Measurements from ENCODE around the gene DENND4A. TPM values are rescaled to one million over a fixed set of nuclear protein-coding genes. Genes with fewer than 3 reads are reported as not detected.

Gene DENND4A
- total and polyA plus RNA-seq, 9 of the 15 experiments (the other 6 are each of a cell fraction or from before 2014, with no cell fraction given) = 6.8 to 32.3 (median 19.9) TPM

GRCh38 chr15:65832549-65833364 lies 40.7 kb upstream of the DENND4A start (continued):
- TF ChIP-seq FOXJ2 (tag; IDR thresholded peaks at IDR 0.05) (no peak), ADNP (tag; IDR thresholded peaks at IDR 0.05) (no peak), ZC3H8 (IDR thresholded peaks at IDR 0.05) (no peak), ZNF507 (tag; conservative IDR thresholded peaks at IDR 0.05) (no peak), PTBP1 (IDR thresholded peaks at IDR 0.05; ENCODE audit: low read depth, low read length) (no peak), ZNF217 (CRISPR knock-in tag; IDR thresholded peaks at IDR 0.05) (no peak), STAT6 (CRISPR knock-in tag; IDR thresholded peaks at IDR 0.05) (no peak), RBFOX2 (IDR thresholded peaks at IDR 0.05; ENCODE audit: low read depth, low read length) (peak; percentile 48; the same call in 1 of the 2 replicates), SMAD3 (CRISPR knock-in tag; conservative IDR thresholded peaks at IDR 0.05) (0 out of 2 replicates have a peak, but pooled peaks have one; percentile 47), GABPA (tag; conservative IDR thresholded peaks at IDR 0.05; ENCODE audit: low read depth) (peak; percentile 77), ZKSCAN8 (CRISPR knock-in tag; IDR thresholded peaks at IDR 0.05) (peak; percentile 79), ARID2 (IDR thresholded peaks at IDR 0.05) (no peak), PHF8 (IDR thresholded peaks at IDR 0.05; ENCODE audit: borderline replicate concordance, low read length) (peak; percentile 63; the same call in 1 of the 2 replicates), RUNX1 (IDR thresholded peaks at IDR 0.05; ENCODE audit: low read depth) (no peak), ZNF639 (CRISPR knock-in tag; conservative IDR thresholded peaks at IDR 0.05 in 1 of 2, IDR thresholded peaks at IDR 0.05 in 1 of 2) (peak in 1 of 2 experiments; percentile 92; a peak in 2 of 4 replicates), PML (IDR thresholded peaks at IDR 0.05; ENCODE audit: low read length) (no peak), CAMTA2 (CRISPR knock-in tag; conservative IDR thresholded peaks at IDR 0.05) (no peak), SRSF7 (optimal IDR thresholded peaks at IDR 0.05; ENCODE audit: low read depth, low read length) (no peak), SMARCE1 (IDR thresholded peaks at IDR 0.05) (peak; percentile 51), C11orf30 (IDR thresholded peaks at IDR 0.05; ENCODE audit: low read depth) (peak; percentile 46; the same call in 1 of the 2 replicates), CBFA2T3 (IDR thresholded peaks at IDR 0.05) (no peak; the same call in 1 of the 2 replicates), FOS (IDR thresholded peaks at IDR 0.05; ENCODE audit: extremely low read depth, insufficient read length) (no peak), KLF13 (tag; IDR thresholded peaks at IDR 0.05; ENCODE audit: borderline replicate concordance, low read depth) (0 out of 2 replicates have a peak, but pooled peaks have one; percentile 21), ZNF717 (CRISPR knock-in tag; IDR thresholded peaks at IDR 0.05) (no peak), RBM15 (IDR thresholded peaks at IDR 0.05; ENCODE audit: insufficient read depth, low read length) (no peak), SREBF2 (CRISPR knock-in tag; IDR thresholded peaks at IDR 0.05) (no peak)
